Keratinocyte (primary cell): ENCODE data around the gene TBC1D5. TPM values are rescaled to one million over a fixed set of nuclear protein-coding genes. Genes with fewer than 3 reads are reported as not detected.

Experiments used
- DNase-seq: peaks from one replicate; pipeline ENCODE4 v3.0.0-alpha.2; 2011; ENCODE audit warnings: low read depth, missing footprints, low spot score
- FAIRE-seq: peaks from 2 replicates; lab custom pipeline; 2011; peaks lifted over from hg19 to GRCh38; lab: Jason Lieb, UNC
- H2AFZ ChIP-seq: 2 replicates; pipeline ENCODE4 v1.6.0; 2012; ENCODE audit warnings: low read length, control low read depth, inconsistent platforms; ENCODE audit not compliant: control insufficient read depth
- H3K27ac ChIP-seq: 2 replicates; pipeline ENCODE4 v1.5.1; 2011; ENCODE audit warnings: low read length; ENCODE audit not compliant: control insufficient read depth, insufficient read depth
- H3K27me3 ChIP-seq: 3 replicates; pipeline ENCODE4 v1.6.0; 2011; ENCODE audit warnings: low read length; ENCODE audit not compliant: control insufficient read depth, insufficient read depth; ENCODE audit errors: extremely low read depth
- H3K36me3 ChIP-seq, 2 experiments: 2 replicates in 1 of 2; 3 replicates in 1 of 2; pipeline ENCODE4 v1.5.1; 2011; ENCODE audit warnings: low read length in 2 of 2, mild to moderate bottlenecking in 1 of 2; ENCODE audit not compliant: control insufficient read depth in 2 of 2, insufficient read depth in 2 of 2; ENCODE audit errors: extremely low read depth in 1 of 2
- H3K4me1 ChIP-seq: 3 replicates; pipeline ENCODE4 v1.5.1; 2011; ENCODE audit warnings: low read length; ENCODE audit not compliant: control insufficient read depth, insufficient read depth; ENCODE audit errors: extremely low read depth
- H3K4me2 ChIP-seq: 3 replicates; pipeline ENCODE4 v1.6.0; 2011; ENCODE audit warnings: low read depth, low read length; ENCODE audit not compliant: control insufficient read depth, insufficient read depth; ENCODE audit errors: extremely low read depth
- H3K4me3 ChIP-seq, 3 experiments: fragments of 200-600 bp in 1 of 3; sonication (generic) in 1 of 3; 2 replicates in 2 of 3; 3 replicates in 1 of 3; pipeline ENCODE4 v1.5.1; 2011 to 2016; ENCODE audit warnings: low read length in 3 of 3, mild to moderate bottlenecking in 3 of 3, control low read depth in 2 of 3, inconsistent platforms in 1 of 3, low read depth in 1 of 3, mixed read lengths in 1 of 3, mixed run types in 1 of 3, moderate library complexity in 1 of 3; ENCODE audit not compliant: control insufficient read depth in 2 of 3, insufficient read depth in 2 of 3; ENCODE audit errors: extremely low read depth in 1 of 3
- H3K79me2 ChIP-seq: 2 replicates; pipeline ENCODE4 v1.6.0; 2012; ENCODE audit warnings: low read length; ENCODE audit not compliant: control insufficient read depth, insufficient read depth
- H3K9ac ChIP-seq: 3 replicates; pipeline ENCODE4 v1.6.0; 2011; ENCODE audit warnings: low read length; ENCODE audit not compliant: control insufficient read depth, insufficient read depth; ENCODE audit errors: extremely low read depth
- H3K9me1 ChIP-seq: 3 replicates; pipeline ENCODE4 v1.6.0; 2011; ENCODE audit warnings: low read length; ENCODE audit not compliant: control insufficient read depth, insufficient read depth; ENCODE audit errors: extremely low read depth
- H3K9me3 ChIP-seq: 2 replicates; pipeline ENCODE4 v1.5.1; 2012; ENCODE audit warnings: low read depth, low read length; ENCODE audit not compliant: control insufficient read depth
- H4K20me1 ChIP-seq: 3 replicates; pipeline ENCODE4 v1.6.0; 2011; ENCODE audit warnings: low read length; ENCODE audit not compliant: control insufficient read depth, insufficient read depth; ENCODE audit errors: extremely low read depth
- EZH2 ChIP-seq: IDR thresholded peaks from one replicate; pipeline ENCODE4 v1.6.1; 2012; ENCODE audit warnings: inconsistent platforms, mild to moderate bottlenecking, low read length, moderate library complexity
- dilution Hi-C: fragments of 300-500 bp; cut with MboI; formaldehyde crosslinking; loops from one replicate; pipeline ENCODE4 v1.7.0; 2020; ENCODE audit warnings: low sequenced_read_pairs; ENCODE audit not compliant: extremely low pct_ligation_motif_present
- polyA plus RNA-seq, 5 experiments: library from polyadenylated mRNA; depleted of rRNA in 3 of 5; stranded (reverse) in 3 of 5; stranded (forward) in 1 of 5; unstranded in 1 of 5; fragments of >200 nt; gene quantifications; 1 replicate in 1 of 5; 2 replicates in 3 of 5; 3 replicates in 1 of 5; pipeline versions ENCODE4 v1.2.1 to v1.2.3, GENCODE V29; 2011 to 2012; ENCODE audit warnings: missing spikeins in 2 of 5, low read depth in 1 of 5, low replicate concordance in 1 of 5
- TF ChIP-seq, protein P1 (sequence below), 3 experiments: IDR thresholded peaks in 1 of 3; conservative IDR thresholded peaks in 1 of 3; optimal IDR thresholded peaks in 1 of 3; 2 replicates in 2 of 3; 3 replicates in 1 of 3; pipeline versions ENCODE3 to v1.5.1; 2011; ENCODE audit warnings: low read length in 3 of 3, mild to moderate bottlenecking in 3 of 3, moderate library complexity in 2 of 3, control low read depth in 1 of 3, inconsistent platforms in 1 of 3; ENCODE audit not compliant: insufficient read depth in 2 of 3; ENCODE audit errors: extremely low read depth in 1 of 3

Gene TBC1D5
- polyA plus RNA-seq, 1 donor (not counting 4 experiments of a cell fraction or from before 2014, with no cell fraction given) = 25.8 TPM

DNA sequence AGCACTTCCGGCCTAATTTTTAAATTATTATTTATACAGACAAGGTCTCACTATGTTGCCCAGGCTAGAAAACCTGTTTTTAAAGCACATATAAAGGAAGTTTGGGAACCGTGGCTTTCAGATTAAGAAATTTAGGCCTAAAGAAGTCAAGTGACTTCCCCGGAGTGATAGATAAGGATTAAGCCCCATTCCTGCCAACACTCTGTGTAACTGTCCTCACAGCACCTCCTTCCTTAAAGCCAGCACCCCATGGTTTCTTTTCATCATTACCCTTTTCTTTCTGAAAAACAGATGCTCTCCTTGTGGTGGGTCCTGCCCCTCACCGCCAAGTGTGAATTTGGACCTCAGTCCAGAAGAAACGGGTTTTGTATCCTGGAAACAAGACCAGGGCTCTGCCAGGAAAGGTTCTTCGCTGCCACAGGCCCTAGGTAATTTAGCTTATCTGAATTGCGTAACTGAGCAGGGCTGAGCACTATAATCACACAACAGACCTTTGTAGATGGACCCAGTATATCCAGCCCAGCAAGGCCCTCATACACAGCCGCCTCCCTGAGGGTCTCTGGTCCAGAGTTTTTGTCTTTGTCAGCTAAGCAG lies 626.3 kb downstream of the TBC1D5 start:
- Histone ChIP-seq H3K27ac (no peak overlapping the region), H3K4me2 (no peak overlapping the region), H3K4me1 (no peaks in the 10 kb centered on the region), H2AFZ (no peak overlapping the region), H3K9me3 (no peaks in the 10 kb centered on the region), H3K9ac (no peak overlapping the region), H3K9me1 (no peaks in the 10 kb centered on the region), H3K79me2 (no peaks in the 10 kb centered on the region), H3K36me3 (no peaks in the 10 kb centered on the region), H4K20me1 (no peaks in the 10 kb centered on the region), H3K4me3 (no peak overlapping the region), H3K27me3 (no peaks in the 10 kb centered on the region)
- no peak for FAIRE-seq
- dilution Hi-C loops = no loop called here
- DNase-seq = no peak
- TF ChIP-seq, protein P1, sequence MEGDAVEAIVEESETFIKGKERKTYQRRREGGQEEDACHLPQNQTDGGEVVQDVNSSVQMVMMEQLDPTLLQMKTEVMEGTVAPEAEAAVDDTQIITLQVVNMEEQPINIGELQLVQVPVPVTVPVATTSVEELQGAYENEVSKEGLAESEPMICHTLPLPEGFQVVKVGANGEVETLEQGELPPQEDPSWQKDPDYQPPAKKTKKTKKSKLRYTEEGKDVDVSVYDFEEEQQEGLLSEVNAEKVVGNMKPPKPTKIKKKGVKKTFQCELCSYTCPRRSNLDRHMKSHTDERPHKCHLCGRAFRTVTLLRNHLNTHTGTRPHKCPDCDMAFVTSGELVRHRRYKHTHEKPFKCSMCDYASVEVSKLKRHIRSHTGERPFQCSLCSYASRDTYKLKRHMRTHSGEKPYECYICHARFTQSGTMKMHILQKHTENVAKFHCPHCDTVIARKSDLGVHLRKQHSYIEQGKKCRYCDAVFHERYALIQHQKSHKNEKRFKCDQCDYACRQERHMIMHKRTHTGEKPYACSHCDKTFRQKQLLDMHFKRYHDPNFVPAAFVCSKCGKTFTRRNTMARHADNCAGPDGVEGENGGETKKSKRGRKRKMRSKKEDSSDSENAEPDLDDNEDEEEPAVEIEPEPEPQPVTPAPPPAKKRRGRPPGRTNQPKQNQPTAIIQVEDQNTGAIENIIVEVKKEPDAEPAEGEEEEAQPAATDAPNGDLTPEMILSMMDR (optimal IDR thresholded peaks at IDR 0.05 in 1 of 3, IDR thresholded peaks at IDR 0.05 in 1 of 3, conservative IDR thresholded peaks at IDR 0.05 in 1 of 3; ENCODE audit: extremely low read depth in 1 of 3, insufficient read depth in 2 of 3, low read length in 3 of 3) = no peak
- TF ChIP-seq EZH2 = no peak

GRCh38 chr3:17115186-17115585 lies 627.2 kb downstream of the TBC1D5 start:
- TF ChIP-seq EZH2 = no peak
- TF ChIP-seq, protein P1 (optimal IDR thresholded peaks at IDR 0.05 in 1 of 3, IDR thresholded peaks at IDR 0.05 in 1 of 3, conservative IDR thresholded peaks at IDR 0.05 in 1 of 3; ENCODE audit: extremely low read depth in 1 of 3, insufficient read depth in 2 of 3, low read length in 3 of 3) = no peak
- FAIRE-seq (no peak), DNase-seq (no peak)
- Histone ChIP-seq H3K27ac (no peak overlapping the region), H3K4me1 (no peaks in the 10 kb centered on the region), H3K9me3 (no peaks in the 10 kb centered on the region), H3K4me2 (no peak overlapping the region), H3K36me3 (no peaks in the 10 kb centered on the region), H4K20me1 (no peaks in the 10 kb centered on the region), H3K79me2 (no peaks in the 10 kb centered on the region), H3K27me3 (no peaks in the 10 kb centered on the region), H2AFZ (no peak overlapping the region), H3K9ac (no peak overlapping the region), H3K9me1 (no peaks in the 10 kb centered on the region), H3K4me3 (no peak overlapping the region)
- dilution Hi-C loops = no loop called here
